GM19025 (cell line): ENCODE results near the gene SIK3.

Experiments
- ATAC-seq: cut with Tn5 transposase; IDR thresholded peaks from one replicate; pipeline ENCODE4 v1.9.1; 2021; ENCODE audit warnings: mild to moderate bottlenecking, low read depth, moderate library complexity; ENCODE audit not compliant: unreplicated experiment

SIK3 gene

GRCh38 chr11:116935514-116935913 is 162.7 kb downstream of the SIK3 start:
- ATAC-seq: no peak

- no peak for ATAC-seq
These were observed 163.1 kb downstream of the SIK3 start for GRCh38 chr11:116935089-116935488.

- no peak for ATAC-seq
These were observed 164.3 kb downstream of the SIK3 start for GRCh38 chr11:116933961-116934360.

GRCh38 chr11:116932181-116932580 is 166.0 kb downstream of the SIK3 start:
- no peak for ATAC-seq

GRCh38 chr11:116931206-116931953 is 166.8 kb downstream of the SIK3 start:
- ATAC-seq: no peak

GRCh38 chr11:116930586-116930985 is 167.6 kb downstream of the SIK3 start:
- no peak for ATAC-seq

GRCh38 chr11:116930177-116930576 is 168.1 kb downstream of the SIK3 start:
- ATAC-seq: no peak

- ATAC-seq: no peak
These were observed 168.7 kb downstream of the SIK3 start for GRCh38 chr11:116929414-116930090.

GRCh38 chr11:116928845-116929244 is 169.4 kb downstream of the SIK3 start:
- ATAC-seq: no peak

- ATAC-seq: peak; percentile 64
These were observed 170.0 kb downstream of the SIK3 start for GRCh38 chr11:116928102-116928777.

GRCh38 chr11:116927163-116927974 is 170.9 kb downstream of the SIK3 start:
- no peak for ATAC-seq

GRCh38 chr11:116925050-116925449 is 173.2 kb downstream of the SIK3 start:
- ATAC-seq: no peak

- no peak for ATAC-seq
These were observed 179.1 kb downstream of the SIK3 start for GRCh38 chr11:116918925-116919655.

GRCh38 chr11:116917632-116918031 is 180.6 kb downstream of the SIK3 start:
- no peak for ATAC-seq

GRCh38 chr11:116916886-116917285 is 181.3 kb downstream of the SIK3 start:
- no peak for ATAC-seq

- no peak for ATAC-seq
These were observed 182.2 kb downstream of the SIK3 start for GRCh38 chr11:116916052-116916451.

- no peak for ATAC-seq
These were observed 185.2 kb downstream of the SIK3 start for GRCh38 chr11:116913000-116913399.

- ATAC-seq: no peak
These were observed 186.1 kb downstream of the SIK3 start for GRCh38 chr11:116911976-116912734.

- ATAC-seq: no peak
These were observed 187.4 kb downstream of the SIK3 start for GRCh38 chr11:116910847-116911246.
